Parathyroid adenoma (tissue), 2 donors: ENCODE measurements around the gene LCN9.

Source experiments
- H2AFZ ChIP-seq: fragments of 300-600 bp; sonication (generic); one replicate; pipeline ENCODE4 v1.7.0; 2017; ENCODE audit warnings: antibody characterized with exemption, mild to moderate bottlenecking
- H3K27ac ChIP-seq: fragments of 300-600 bp; sonication (generic); one replicate; pipeline ENCODE4 v1.7.0; 2017
- H3K27me3 ChIP-seq: fragments of 300-600 bp; sonication (generic); one replicate; pipeline ENCODE4 v1.7.0; 2017; ENCODE audit warnings: low read length; ENCODE audit not compliant: control insufficient read depth, insufficient read depth
- H3K36me3 ChIP-seq: fragments of 300-600 bp; sonication (generic); one replicate; pipeline ENCODE4 v1.7.0; 2017; ENCODE audit warnings: low read length; ENCODE audit not compliant: control insufficient read depth, insufficient read depth
- H3K4me1 ChIP-seq: fragments of 300-600 bp; sonication (generic); one replicate; pipeline ENCODE4 v1.7.0; 2017; ENCODE audit warnings: control low read depth
- H3K4me2 ChIP-seq: fragments of 300-600 bp; sonication (generic); one replicate; pipeline ENCODE4 v1.7.0; 2017; ENCODE audit warnings: low read length
- H3K4me3 ChIP-seq: fragments of 300-600 bp; sonication (generic); one replicate; pipeline ENCODE4 v1.7.0; 2017; ENCODE audit warnings: low read depth, low read length
- H3K79me2 ChIP-seq: fragments of 300-600 bp; sonication (generic); one replicate; pipeline ENCODE4 v1.7.0; 2017; ENCODE audit warnings: control low read depth
- H3K9ac ChIP-seq: fragments of 300-600 bp; sonication (generic); one replicate; pipeline ENCODE4 v1.7.0; 2017; ENCODE audit warnings: mild to moderate bottlenecking
- H3K9me3 ChIP-seq: fragments of 300-600 bp; sonication (generic); one replicate; pipeline ENCODE4 v1.7.0; 2017; ENCODE audit warnings: low read length; ENCODE audit not compliant: control insufficient read depth
- TF ChIP-seq, protein P1 (sequence below): fragments of 300-600 bp; sonication (generic); IDR thresholded peaks from one replicate; pipeline ENCODE4 v1.7.0; 2017; ENCODE audit warnings: antibody characterized with exemption, mild to moderate bottlenecking
- donor health status: primary hyperparathyroidism.

The LCN9 gene

DNA sequence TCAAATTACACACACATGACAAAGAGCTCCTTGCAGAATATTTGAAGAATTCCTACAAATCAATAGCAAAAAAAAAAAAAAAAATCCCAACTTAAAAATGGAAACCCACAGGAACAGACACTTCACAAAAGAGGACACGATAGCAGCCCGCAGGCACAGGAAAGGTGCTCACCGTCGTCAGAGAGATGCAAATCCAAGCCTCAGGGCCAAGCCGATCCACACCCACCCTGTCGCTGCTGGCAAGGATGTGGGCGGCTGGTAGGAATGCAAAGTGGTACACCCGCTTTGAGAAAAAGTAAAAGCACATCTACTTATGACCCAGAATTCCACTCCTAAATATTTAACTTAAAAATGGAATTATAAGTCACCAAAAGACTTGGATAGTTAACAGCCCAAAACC, 10.8 kb downstream of the LCN9 start:
- H3K4me3 ChIP-seq, result no peak overlapping the region
- no peaks in the 10 kb centered on the region for H3K9me3 ChIP-seq
- no peak overlapping the region for H3K4me2 ChIP-seq
- TF ChIP-seq, protein P1, sequence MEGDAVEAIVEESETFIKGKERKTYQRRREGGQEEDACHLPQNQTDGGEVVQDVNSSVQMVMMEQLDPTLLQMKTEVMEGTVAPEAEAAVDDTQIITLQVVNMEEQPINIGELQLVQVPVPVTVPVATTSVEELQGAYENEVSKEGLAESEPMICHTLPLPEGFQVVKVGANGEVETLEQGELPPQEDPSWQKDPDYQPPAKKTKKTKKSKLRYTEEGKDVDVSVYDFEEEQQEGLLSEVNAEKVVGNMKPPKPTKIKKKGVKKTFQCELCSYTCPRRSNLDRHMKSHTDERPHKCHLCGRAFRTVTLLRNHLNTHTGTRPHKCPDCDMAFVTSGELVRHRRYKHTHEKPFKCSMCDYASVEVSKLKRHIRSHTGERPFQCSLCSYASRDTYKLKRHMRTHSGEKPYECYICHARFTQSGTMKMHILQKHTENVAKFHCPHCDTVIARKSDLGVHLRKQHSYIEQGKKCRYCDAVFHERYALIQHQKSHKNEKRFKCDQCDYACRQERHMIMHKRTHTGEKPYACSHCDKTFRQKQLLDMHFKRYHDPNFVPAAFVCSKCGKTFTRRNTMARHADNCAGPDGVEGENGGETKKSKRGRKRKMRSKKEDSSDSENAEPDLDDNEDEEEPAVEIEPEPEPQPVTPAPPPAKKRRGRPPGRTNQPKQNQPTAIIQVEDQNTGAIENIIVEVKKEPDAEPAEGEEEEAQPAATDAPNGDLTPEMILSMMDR, result no peak
- no peaks in the 10 kb centered on the region for H3K27me3 ChIP-seq
- H3K9ac ChIP-seq, result no peak overlapping the region
- no peaks in the 10 kb centered on the region for H3K36me3 ChIP-seq
- H2AFZ ChIP-seq, result no peak overlapping the region
- H3K4me1 ChIP-seq, result no peaks in the 10 kb centered on the region
- H3K79me2 ChIP-seq, result no peaks in the 10 kb centered on the region
- no peak overlapping the region for H3K27ac ChIP-seq

DNA sequence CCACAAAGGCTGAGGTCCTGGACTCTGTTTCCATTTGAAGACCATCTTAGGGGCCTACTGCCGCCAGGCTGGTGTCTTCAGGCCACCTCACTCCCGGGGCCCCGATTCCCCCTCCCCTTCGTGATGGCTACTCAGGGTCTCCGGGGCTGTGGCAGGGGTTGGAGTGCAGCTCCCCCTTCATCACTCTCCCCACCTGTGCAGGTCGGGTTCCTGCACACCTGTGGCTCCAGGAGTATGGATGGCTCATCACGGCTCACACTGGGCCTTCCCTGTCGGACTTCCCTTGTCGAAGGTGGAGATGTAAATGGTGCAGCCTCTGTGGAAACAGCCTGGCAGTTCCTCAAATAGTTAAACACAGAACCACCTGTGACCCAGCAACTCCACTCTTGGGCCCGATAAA, 11.9 kb downstream of the LCN9 start:
- Histone ChIP-seq H3K27me3 (no peaks in the 10 kb centered on the region), H3K36me3 (no peaks in the 10 kb centered on the region), H3K4me2 (no peak overlapping the region), H3K27ac (no peak overlapping the region), H3K4me3 (no peak overlapping the region), H2AFZ (no peak overlapping the region), H3K79me2 (no peaks in the 10 kb centered on the region), H3K4me1 (no peaks in the 10 kb centered on the region), H3K9me3 (no peaks in the 10 kb centered on the region), H3K9ac (no peak overlapping the region)
- TF ChIP-seq, protein P1, result no peak

DNA sequence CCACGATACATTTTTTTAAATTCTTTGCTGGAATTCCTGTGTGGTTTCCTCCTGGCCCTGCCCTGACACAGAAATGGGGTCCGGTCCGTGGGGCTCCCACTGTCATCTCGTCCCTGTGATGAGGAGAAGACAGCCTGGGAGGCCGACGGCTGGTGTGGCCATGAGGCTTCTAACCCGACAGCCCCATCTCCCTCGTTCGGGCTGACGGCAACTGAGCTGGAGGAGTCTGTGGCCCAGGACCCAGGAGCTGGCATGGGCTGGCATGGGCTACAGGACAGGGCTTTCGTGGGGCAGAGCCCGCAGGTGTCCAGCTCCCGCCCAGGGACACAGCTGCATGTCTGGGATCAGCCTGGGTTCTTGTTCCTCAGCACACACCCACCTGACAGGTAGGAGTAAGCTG, 13.8 kb downstream of the LCN9 start:
- H3K79me2 ChIP-seq, result no peaks in the 10 kb centered on the region
- no peak overlapping the region for H2AFZ ChIP-seq
- no peak overlapping the region for H3K4me2 ChIP-seq
- no peak overlapping the region for H3K9ac ChIP-seq
- no peaks in the 10 kb centered on the region for H3K36me3 ChIP-seq
- H3K9me3 ChIP-seq, result no peaks in the 10 kb centered on the region
- no peak overlapping the region for H3K27ac ChIP-seq
- no peak overlapping the region for H3K4me3 ChIP-seq
- TF ChIP-seq, protein P1, result no peak
- H3K4me1 ChIP-seq, result no peaks in the 10 kb centered on the region
- no peaks in the 10 kb centered on the region for H3K27me3 ChIP-seq

DNA sequence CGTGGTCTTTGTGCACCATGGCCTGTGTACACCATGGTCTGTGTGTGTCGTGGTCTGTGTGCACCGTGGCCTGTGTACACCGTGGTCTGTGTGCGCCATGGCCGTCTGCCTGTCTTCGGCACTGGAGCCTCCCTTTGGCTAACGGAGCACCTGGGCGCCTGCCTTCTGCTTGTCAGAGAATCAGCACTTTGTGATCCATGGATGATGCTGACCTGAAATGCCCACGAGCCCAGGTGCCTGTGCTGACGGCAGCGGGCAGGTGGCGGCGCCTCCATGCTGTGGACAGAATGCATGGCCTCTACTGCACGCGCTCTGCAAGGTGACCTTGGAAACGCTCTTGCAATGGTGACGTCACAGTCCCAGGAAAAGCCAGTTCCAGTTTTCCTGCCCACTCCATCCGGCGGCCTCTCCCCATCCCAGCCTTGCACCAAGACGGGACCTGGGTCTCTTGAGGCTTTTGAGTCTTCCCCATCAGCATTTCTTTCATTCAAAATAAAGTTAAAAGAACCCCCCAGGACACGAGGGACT, 14.6 kb downstream of the LCN9 start:
- Histone ChIP-seq H2AFZ (no peak overlapping the region), H3K27me3 (no peaks in the 10 kb centered on the region), H3K79me2 (no peaks in the 10 kb centered on the region), H3K9me3 (no peaks in the 10 kb centered on the region), H3K36me3 (no peaks in the 10 kb centered on the region), H3K9ac (no peak overlapping the region), H3K4me2 (no peak overlapping the region), H3K4me1 (no peaks in the 10 kb centered on the region), H3K4me3 (no peak overlapping the region), H3K27ac (no peak overlapping the region)
- TF ChIP-seq, protein P1, result no peak

DNA sequence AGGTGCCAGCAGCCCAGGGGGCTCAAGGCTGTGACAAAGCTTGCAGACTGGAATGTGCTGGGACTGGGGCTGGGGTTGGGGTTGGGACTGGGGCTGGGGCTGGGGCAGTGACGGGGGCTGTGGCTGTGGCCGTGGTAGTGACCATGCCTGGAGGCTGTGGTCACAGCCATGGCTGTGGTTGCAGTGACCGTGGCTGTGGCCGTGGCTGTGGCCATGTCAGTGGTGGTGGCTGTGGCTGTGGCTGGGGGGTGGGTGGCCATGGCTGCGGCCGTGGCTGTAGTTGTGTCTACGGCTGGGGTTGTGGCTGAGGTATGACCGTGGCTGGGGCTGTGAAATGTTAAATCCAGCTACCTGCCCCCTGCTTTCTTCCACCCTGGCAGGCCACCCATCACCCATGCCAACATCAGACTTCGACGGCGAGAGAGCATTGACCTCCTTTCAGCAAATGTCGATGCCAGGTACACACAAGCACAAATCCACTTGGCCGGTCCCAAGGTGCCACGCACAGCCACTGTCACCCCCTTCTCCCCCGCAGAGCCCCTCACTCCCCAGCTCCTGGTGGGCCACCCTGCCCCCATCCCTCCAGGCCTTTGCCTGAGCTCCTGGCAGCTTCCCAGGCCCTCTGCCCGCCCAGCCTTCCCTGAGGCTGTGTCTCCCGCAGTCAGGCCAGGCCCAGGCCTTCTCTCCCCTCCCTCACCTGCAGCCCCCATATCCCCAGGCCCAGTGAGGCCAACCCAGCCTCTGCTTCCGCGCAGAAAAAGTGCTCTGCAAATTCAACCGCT, 15.3 kb downstream of the LCN9 start:
- H3K36me3 ChIP-seq, result no peaks in the 10 kb centered on the region
- no peaks in the 10 kb centered on the region for H3K9me3 ChIP-seq
- H3K4me1 ChIP-seq, result no peaks in the 10 kb centered on the region
- no peaks in the 10 kb centered on the region for H3K79me2 ChIP-seq
- H3K4me2 ChIP-seq, result no peak overlapping the region
- no peak overlapping the region for H3K4me3 ChIP-seq
- H2AFZ ChIP-seq, result no peak overlapping the region
- no peak overlapping the region for H3K27ac ChIP-seq
- no peak overlapping the region for H3K9ac ChIP-seq
- peaks cover 2% of the 10 kb centered on the region for H3K27me3 ChIP-seq
- TF ChIP-seq, protein P1, result no peak
